Measurements from ENCODE around the gene TMEM132A.

DNA sequence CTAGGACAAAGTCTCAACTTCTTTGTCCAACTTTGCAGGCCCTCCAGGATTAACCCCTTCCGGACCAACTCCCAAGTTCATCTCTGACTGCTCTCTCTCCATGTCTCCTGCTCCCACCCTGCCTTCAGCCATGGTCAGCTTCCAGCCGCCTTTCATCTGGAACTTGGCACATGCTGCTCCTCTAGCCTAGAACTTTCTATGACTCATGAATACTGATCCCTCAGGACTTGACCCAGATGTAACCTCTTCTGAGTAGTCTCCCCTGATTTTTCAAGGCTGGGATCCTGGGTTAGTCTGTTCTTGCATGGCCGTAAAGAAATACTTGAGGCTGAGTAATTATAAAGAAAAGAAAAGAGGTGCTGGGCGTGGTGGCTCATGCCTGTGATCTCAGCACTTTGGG is 32.9 kb downstream of the TMEM132A start:
- TF ChIP-seq, protein P1, sequence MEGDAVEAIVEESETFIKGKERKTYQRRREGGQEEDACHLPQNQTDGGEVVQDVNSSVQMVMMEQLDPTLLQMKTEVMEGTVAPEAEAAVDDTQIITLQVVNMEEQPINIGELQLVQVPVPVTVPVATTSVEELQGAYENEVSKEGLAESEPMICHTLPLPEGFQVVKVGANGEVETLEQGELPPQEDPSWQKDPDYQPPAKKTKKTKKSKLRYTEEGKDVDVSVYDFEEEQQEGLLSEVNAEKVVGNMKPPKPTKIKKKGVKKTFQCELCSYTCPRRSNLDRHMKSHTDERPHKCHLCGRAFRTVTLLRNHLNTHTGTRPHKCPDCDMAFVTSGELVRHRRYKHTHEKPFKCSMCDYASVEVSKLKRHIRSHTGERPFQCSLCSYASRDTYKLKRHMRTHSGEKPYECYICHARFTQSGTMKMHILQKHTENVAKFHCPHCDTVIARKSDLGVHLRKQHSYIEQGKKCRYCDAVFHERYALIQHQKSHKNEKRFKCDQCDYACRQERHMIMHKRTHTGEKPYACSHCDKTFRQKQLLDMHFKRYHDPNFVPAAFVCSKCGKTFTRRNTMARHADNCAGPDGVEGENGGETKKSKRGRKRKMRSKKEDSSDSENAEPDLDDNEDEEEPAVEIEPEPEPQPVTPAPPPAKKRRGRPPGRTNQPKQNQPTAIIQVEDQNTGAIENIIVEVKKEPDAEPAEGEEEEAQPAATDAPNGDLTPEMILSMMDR (conservative IDR thresholded peaks at IDR 0.05; ENCODE audit: low read depth, low read length) = no peak
- no peak for TF ChIP-seq EZH2phosphoT487 (IDR thresholded peaks at IDR 0.05; ENCODE audit: borderline replicate concordance, low read length)
- no peak for TF ChIP-seq EZH2 (IDR thresholded peaks at IDR 0.05; ENCODE audit: low read length, unreplicated experiment)

Measured in PC-3 (cell line).